NCI-H2227 treated with DMSO at 0.1 percent for 48 hours (cell line): ENCODE data around the gene CXorf51B.
"Not testable (repeated sequence)": the region's sequence is repeated elsewhere in the genome, so short reads cannot be mapped to it uniquely, and the experiment has no call there.

Experiments
- DNase-seq: peaks from one replicate; lab custom pipeline; 2025; lab: John Stamatoyannopoulos, UW

CXorf51B gene

DNA sequence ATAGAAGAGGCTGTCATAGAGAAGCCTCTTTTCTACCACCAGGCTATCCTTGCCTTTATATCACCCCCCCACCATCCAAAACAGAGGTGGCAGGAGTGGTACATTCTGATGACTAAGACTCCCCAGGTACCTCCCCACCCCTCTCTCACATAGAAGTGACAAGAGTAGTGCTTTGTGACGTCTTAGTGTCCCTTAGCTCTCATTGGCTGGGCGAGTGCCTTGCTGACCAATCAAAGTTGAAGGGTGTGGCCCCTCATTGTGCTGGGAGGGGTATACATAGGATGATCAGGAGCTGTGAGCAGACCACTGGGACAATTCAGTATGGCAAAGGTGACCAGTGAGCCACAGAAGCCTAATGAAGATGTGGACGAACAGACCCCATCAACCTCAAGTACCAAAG is at the start of gene CXorf51B:
TSS of gene CXorf51B (plus strand) at position 301 of the 400 bp plus-strand sequence. CDS start at position 322, 21 bp downstream.
- not testable (repeated sequence) for DNase-seq

GRCh38 chrX:146814644-146815043 is 5.1 kb downstream of the CXorf51B start, which contains the start of gene CXorf51A:
CXorf51A (minus strand) TSS chrX:146814744; CDS start chrX:146814723, 21 bp downstream.
- DNase-seq: not testable (repeated sequence)

DNA sequence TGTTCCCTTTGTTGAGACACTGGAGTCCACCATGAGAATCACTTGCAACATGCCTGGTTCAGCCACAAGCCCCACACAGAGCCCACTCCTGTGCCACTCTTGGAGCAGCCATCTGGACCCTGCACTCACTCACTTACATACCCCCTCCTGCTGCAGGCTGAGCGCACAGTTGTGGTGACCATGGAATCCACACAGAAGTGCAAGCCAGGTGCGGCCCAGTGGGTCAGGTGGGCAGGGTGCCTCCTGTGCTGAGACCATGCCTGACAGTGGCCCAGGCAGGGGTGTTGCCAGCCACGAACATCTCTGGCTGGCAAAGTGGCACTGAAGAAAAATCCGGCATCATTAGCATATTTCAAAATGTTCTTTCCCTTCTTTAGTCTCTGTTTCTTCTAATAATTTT is 22.4 kb downstream of the CXorf51B start:
- DNase-seq: no peak

DNA sequence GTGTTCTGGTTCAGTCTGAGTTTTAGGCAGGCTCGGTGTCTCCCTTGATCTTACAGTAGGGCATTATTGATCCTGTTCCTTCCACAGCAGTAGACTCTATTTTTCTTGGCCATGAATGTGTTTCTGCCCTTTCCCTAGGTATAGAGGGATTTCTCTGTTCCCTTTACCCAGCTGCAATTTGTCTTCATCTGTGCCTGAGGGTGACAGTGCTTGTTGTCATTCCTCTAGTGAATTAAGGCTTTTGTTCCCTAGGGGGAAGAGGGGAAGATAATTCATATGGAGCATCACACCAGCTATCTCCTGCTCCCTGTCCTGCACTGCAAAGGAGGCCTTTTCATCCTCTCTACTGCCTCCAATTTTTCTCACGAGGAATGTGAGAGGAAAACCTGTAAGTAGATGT is 44.7 kb downstream of the CXorf51B start:
- no peak for DNase-seq
